Activated CD4-positive, CD25-positive, alpha-beta regulatory T cell treated with anti-CD3 and anti-CD28 coated beads, Interleukin-2, amount 50 U/mL, for 16 hours (primary cell): ENCODE measurements around the gene FAM20B.
"Not testable (repeated sequence)": the region's sequence is repeated elsewhere in the genome, so short reads cannot be mapped to it uniquely, and the experiment has no call there.

Experiments used
- DNase-seq: peaks from one replicate; pipeline ENCODE4 v3.0.0-alpha.2; 2020; ENCODE audit warnings: low read depth, low spot score

Gene FAM20B, protein sequence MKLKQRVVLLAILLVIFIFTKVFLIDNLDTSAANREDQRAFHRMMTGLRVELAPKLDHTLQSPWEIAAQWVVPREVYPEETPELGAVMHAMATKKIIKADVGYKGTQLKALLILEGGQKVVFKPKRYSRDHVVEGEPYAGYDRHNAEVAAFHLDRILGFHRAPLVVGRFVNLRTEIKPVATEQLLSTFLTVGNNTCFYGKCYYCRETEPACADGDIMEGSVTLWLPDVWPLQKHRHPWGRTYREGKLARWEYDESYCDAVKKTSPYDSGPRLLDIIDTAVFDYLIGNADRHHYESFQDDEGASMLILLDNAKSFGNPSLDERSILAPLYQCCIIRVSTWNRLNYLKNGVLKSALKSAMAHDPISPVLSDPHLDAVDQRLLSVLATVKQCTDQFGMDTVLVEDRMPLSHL

DNA sequence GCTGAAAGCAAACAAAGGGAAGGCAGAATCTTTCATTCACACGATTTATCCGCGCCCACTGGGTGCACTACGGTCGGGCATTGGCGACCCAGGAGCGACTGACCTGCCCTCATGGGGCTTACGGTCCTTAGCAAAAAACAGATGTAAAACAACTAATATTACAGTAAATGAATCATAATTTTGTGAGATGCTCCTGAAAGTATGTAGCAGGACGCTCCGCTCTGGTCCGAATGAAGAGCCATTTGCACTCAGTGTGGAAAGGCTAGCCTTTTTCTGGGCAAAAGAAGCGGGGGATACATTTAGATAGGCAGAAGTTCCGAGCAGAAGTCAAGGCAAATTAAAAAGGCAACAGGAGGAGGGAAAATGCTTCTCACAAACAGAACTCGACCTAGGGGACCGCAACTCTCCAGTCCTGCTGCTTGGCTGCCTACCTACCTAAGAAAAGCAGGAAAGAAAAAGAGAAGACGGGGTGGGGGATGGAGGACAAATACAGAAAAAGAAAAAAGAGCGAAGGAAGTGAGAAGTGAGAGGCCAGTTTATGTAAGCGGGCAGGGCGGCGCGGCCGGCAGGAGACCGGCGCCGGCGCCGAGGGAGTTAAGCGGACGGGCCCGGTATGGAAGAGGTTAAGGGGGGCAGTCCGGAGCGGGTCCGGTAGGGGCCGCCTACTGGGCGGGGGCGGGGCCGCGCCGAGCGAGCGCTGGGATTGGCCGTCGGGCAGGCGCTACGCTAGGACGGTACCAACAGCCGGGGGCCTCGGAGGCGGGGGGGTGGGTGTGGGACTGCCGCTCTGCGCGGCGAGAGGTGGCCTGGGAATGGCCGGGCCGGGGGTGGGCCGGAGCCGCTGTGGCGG lies at the start of gene FAM20B:
FAM20B (plus strand) TSS at position 770 of the 850 bp plus-strand sequence. CDS start 17,954 bp downstream, outside the sequence.
- DNase-seq: peak; percentile 79

GRCh38 chr1:178976541-178976940 lies 49.2 kb upstream of the FAM20B start:
- DNase-seq: no peak

DNA sequence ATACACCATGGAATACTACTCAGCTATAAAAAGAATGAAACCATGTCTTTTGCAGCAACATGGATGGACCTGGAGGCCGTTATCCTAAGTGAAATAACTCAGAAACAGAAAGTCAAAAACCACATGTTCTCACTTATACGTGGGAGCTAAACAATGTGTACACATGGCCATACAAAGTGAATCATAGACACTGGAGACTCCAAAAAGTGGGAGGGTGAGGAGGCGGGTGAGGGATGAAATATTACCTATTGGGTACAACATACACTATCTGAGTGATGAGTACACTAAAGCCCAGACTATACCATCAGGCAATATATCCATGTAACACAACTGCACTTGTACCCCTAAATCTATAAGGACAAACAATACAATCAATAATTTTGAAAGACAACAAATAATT lies 39.5 kb upstream of the FAM20B start:
- no peak for DNase-seq

GRCh38 chr1:178988198-178988597 lies 37.5 kb upstream of the FAM20B start:
- DNase-seq: not testable (repeated sequence)

DNA sequence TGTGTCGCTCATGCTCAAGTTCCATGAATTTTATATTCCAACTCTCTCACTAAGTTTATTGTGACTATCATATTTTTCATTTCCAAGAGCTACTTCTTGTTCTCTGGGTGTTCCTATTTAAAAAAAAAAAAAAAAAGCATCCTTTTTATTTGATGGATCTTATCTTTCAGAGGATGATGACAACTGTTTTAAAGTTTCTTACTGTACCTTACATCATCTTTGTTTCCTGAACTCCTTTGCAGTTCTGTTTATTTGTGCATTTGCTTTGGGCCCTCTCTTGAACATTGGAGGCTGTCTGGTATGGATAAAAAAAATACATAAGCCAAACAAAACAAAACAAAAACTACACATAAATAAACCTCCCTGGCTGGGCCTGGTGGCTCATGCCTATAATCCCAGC lies 32.1 kb upstream of the FAM20B start:
- DNase-seq: no peak

DNA sequence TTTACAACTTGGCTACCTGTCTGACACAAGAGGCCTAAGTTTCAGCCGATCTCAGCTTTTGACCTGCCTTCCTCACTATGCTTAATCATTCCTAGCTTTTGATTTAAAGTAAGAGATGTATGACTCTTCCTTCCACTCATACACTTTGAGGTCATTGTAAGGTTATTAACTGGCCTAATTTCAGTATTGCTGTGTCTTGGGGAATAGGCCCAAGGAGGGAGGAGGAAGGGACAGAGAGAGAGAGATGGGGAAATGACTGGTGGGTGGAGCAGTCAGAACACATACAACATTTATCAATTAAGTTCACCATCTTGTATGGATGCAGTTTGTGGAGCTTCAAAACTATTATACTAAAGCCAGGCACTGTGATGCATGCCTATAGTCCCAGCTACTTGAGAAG lies 28.3 kb upstream of the FAM20B start:
- no peak for DNase-seq

DNA sequence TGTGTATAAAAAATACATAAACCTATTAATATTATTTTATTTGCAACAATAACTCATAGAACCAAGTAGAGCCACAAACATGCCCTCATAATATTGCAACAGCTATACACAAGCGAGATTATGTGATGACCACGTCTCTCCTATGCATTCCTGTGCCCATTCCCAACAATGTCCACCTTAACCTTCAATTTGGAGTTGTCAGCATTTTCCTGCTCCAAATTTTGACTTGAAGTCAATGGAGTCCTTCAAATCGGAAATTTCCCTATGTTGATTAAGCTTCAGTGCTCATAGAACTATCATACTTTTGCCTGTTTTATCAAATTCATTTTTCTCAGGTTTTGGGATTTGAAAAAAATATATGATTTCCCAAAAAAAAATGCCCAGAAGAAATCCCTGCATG lies 27.4 kb upstream of the FAM20B start:
- DNase-seq: no peak

DNA sequence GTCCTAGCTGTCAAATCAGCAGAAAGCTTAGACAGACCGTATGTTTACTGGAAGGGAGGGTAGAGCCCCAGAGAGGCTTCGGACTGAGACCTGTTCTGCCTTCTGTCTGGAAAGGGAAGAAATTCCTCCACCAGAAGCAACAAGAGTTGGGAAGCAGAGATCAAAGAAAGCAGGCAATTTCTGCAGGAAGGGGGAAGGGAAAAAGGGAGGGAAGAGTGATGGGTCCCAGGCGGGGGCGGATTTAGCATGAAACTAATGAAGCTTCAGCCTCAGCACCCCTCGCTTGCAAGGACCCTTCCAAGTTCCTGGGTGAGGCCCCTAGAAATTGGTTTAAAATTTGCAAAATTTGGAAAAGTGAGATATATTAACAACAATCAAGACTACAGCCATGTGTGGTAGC lies 26.6 kb upstream of the FAM20B start:
- DNase-seq: no peak

DNA sequence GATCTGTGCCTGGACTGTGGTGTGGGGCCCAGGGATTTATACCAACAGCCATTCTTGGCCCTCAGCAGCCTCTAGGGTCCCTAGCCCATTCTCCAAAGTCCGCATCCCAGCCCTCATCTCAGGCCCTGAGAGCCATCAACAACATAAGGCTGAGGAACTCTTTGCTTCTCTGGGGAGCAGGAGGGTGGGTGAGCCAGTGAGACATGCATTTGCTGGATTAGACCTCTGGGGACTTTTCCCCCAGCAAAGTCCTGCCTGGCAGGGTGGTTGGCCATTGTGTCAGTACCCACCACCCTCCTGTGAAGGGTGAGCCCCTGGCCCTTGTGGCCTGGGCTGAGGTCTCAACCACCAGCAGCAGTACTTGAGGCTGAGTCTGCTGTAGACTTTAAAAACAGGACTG lies 24.2 kb upstream of the FAM20B start:
- DNase-seq: no peak

- not testable (repeated sequence) for DNase-seq
Measured at GRCh38 chr1:179002064-179002463, 23.6 kb upstream of the FAM20B start.

GRCh38 chr1:179002552-179003345 lies 22.9 kb upstream of the FAM20B start:
- peak; percentile 31 for DNase-seq

GRCh38 chr1:179003512-179004066 lies 22.1 kb upstream of the FAM20B start:
- no peak for DNase-seq

- no peak for DNase-seq
Measured at GRCh38 chr1:179007233-179007632, 18.5 kb upstream of the FAM20B start.

DNA sequence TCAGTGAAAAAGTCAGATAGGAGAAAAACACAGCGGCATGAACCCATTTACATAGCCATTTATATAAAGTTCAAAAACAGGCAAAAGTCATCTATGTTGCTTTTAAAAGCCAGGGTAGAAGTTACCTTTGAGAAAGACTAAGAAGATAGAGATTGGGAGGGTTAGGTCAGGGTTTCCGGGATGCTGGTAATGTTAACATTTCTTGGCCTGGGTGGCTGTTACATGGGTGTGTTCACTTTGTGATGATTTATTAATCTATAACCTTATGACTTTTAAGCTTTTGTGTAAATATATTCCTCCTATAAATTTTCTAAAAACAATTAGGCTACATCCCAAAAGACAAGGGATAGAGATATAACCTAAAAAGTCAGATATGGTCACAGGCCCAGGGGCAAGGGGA lies 15.0 kb upstream of the FAM20B start:
- no peak for DNase-seq

GRCh38 chr1:179012038-179012437 lies 13.7 kb upstream of the FAM20B start:
- DNase-seq: no peak

DNA sequence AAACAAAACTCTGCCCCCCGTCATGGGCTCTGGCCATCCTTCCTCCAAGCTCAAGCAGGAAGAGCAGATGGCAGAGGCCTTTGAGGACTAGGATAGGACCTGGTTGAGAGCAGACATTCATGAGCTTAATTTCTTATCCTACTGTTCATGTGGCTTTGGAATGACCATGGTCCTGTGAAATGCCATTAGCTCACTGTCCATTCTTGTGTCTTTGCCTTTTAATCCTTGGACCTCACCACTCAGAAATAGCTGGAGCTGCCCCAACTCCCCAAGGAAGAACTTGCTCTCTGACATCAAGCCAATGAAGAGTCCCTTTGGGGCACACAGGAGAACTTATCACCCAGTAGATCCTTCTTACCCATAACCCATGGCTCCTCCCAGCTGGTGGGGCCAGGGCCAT lies 11.6 kb upstream of the FAM20B start:
- DNase-seq: no peak

GRCh38 chr1:179015396-179015795 lies 10.3 kb upstream of the FAM20B start:
- DNase-seq: no peak

GRCh38 chr1:179016706-179017382 lies 8.8 kb upstream of the FAM20B start:
- DNase-seq: no peak

- DNase-seq: no peak
Measured at GRCh38 chr1:179017383-179018326, 8.0 kb upstream of the FAM20B start.

DNA sequence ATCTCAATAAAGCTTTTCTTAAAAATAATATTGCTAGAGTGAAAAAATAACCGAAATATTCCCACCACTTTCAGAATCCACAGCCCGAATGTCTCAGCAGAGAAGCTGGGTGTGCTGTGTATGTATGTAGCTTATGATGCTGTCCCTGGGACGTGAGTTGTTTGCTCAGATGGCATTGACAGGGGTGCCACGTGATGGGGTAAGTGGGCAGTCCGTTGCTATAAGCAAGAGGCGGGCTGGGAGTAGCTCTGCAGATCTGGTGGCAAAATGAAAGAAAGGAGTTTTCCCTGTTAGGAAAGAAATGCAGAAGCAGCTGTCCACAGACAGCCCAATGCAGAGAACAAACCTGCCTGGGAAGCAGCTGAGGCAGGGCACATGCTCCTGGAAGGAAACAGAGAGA lies 3.8 kb upstream of the FAM20B start:
- DNase-seq: no peak
